Epithelial cell of esophagus (primary cell): ENCODE data around the gene NEK4.

Experiments
- DNase-seq: peaks from one replicate; pipeline ENCODE4 v3.0.0; 2010; ENCODE audit warnings: low read depth
- H3K4me3 ChIP-seq: 2 replicates; pipeline ENCODE4 v1.5.1; 2011; ENCODE audit warnings: mild to moderate bottlenecking, low read length, control low read depth
- CTCF ChIP-seq: IDR thresholded peaks from 2 replicates; pipeline ENCODE4 v1.5.1; 2011; ENCODE audit warnings: low read depth, mild to moderate bottlenecking, low read length, control low read depth, inconsistent platforms; ENCODE audit not compliant: insufficient read depth; ENCODE audit errors: missing control alignments

Gene NEK4

GRCh38 chr3:52774066-52774713 lies 3.5 kb upstream of the NEK4 start:
- no peak for DNase-seq
- TF ChIP-seq CTCF, result no peak

GRCh38 chr3:52773361-52774065 lies 2.8 kb upstream of the NEK4 start:
- DNase-seq, result no peak
- H3K4me3 ChIP-seq, result no peak overlapping the region
- TF ChIP-seq CTCF, result no peak

More at GRCh38 chr3:52774066-52774713, 3.5 kb upstream of the NEK4 start:
- H3K4me3 ChIP-seq, result no peak overlapping the region

GRCh38 chr3:52771702-52772101 lies 962 bp upstream of the NEK4 start:
- no peak overlapping the region for H3K4me3 ChIP-seq
- no peak for DNase-seq
- no peak for TF ChIP-seq CTCF

- peak overlapping the region; percentile 70 for H3K4me3 ChIP-seq
- TF ChIP-seq CTCF, result no peak
- DNase-seq, result no peak
These were observed 568 bp upstream of the NEK4 start for GRCh38 chr3:52771334-52771681.

- DNase-seq, result peak; percentile 13
- H3K4me3 ChIP-seq, result peak overlapping the region; percentile 70
- TF ChIP-seq CTCF, result no peak
These were observed 819 bp downstream of the NEK4 start for GRCh38 chr3:52769786-52770455.

- no peak for TF ChIP-seq CTCF
- DNase-seq, result peak; percentile 59
- no peak overlapping the region for H3K4me3 ChIP-seq
These were observed 7.3 kb downstream of the NEK4 start for GRCh38 chr3:52763466-52763865.

GRCh38 chr3:52756141-52756540 lies 14.6 kb downstream of the NEK4 start:
- TF ChIP-seq CTCF, result no peak
- no peak for DNase-seq
- no peak overlapping the region for H3K4me3 ChIP-seq
